ENCODE measurements around the gene XRCC4. TPM values are rescaled to one million over a fixed set of nuclear protein-coding genes. Genes with fewer than 3 reads are reported as not detected.
A peak's percentile ranks its signal among the peaks of the same experiment; 100 is the strongest.

XRCC4 gene
- total and polyA plus RNA-seq, 9 of the 15 experiments (the other 6 are each of a cell fraction or from before 2014, with no cell fraction given) = 13.6 to 61.6 (median 22.4) TPM

- TF ChIP-seq NCOA2 (IDR thresholded peaks at IDR 0.05; ENCODE audit: partially characterized antibody in 2 of 2) = no peak
- TF ChIP-seq E2F4 (CRISPR knock-in tag; IDR thresholded peaks at IDR 0.05; ENCODE audit: low read depth) = no peak
- 0 out of 2 replicates have a peak, but pooled peaks have one; percentile 29 for TF ChIP-seq ZBTB17 (CRISPR knock-in tag; IDR thresholded peaks at IDR 0.05)
- no peak for TF ChIP-seq HDAC3 (IDR thresholded peaks at IDR 0.05; ENCODE audit: borderline replicate concordance, partially characterized antibody)
- TF ChIP-seq NR4A1 (CRISPR knock-in tag; IDR thresholded peaks at IDR 0.05) = no peak
- TF ChIP-seq NR4A1 (tag; IDR thresholded peaks at IDR 0.05) = no peak
- TF ChIP-seq TGIF2 (CRISPR knock-in tag; IDR thresholded peaks at IDR 0.05) = no peak
- TF ChIP-seq ZC3H4 (CRISPR knock-in tag; IDR thresholded peaks at IDR 0.05; ENCODE audit: borderline replicate concordance) = no peak
- TF ChIP-seq U2AF2 (optimal IDR thresholded peaks at IDR 0.05; ENCODE audit: low read depth, low read length) = no peak
- no peak for TF ChIP-seq ZNF24 (IDR thresholded peaks at IDR 0.05)
- TF ChIP-seq OTX1 (CRISPR knock-in tag; IDR thresholded peaks at IDR 0.05) = 0 out of 2 replicates have a peak, but pooled peaks have one; percentile 48
- TF ChIP-seq ZNF121 (CRISPR knock-in tag; conservative IDR thresholded peaks at IDR 0.05) = no peak
- TF ChIP-seq XRCC3 (IDR thresholded peaks at IDR 0.05) = no peak
- no peak for TF ChIP-seq ZNF184 (CRISPR knock-in tag; IDR thresholded peaks at IDR 0.05)
- TF ChIP-seq, protein P1, sequence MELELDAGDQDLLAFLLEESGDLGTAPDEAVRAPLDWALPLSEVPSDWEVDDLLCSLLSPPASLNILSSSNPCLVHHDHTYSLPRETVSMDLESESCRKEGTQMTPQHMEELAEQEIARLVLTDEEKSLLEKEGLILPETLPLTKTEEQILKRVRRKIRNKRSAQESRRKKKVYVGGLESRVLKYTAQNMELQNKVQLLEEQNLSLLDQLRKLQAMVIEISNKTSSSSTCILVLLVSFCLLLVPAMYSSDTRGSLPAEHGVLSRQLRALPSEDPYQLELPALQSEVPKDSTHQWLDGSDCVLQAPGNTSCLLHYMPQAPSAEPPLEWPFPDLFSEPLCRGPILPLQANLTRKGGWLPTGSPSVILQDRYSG (tag; conservative IDR thresholded peaks at IDR 0.05; ENCODE audit: low read depth) = no peak
- TF ChIP-seq STAT5A (IDR thresholded peaks at IDR 0.05; ENCODE audit: borderline replicate concordance, low read length) = no peak
- TF ChIP-seq ZKSCAN1 (IDR thresholded peaks at IDR 0.05; ENCODE audit: low read depth, low read length) = no peak
- TF ChIP-seq TAF9B (IDR thresholded peaks at IDR 0.05; ENCODE audit: partially characterized antibody) = peak; percentile 32
- no peak for TF ChIP-seq TCF7 (IDR thresholded peaks at IDR 0.05; ENCODE audit: borderline replicate concordance)
- TF ChIP-seq, protein P2, sequence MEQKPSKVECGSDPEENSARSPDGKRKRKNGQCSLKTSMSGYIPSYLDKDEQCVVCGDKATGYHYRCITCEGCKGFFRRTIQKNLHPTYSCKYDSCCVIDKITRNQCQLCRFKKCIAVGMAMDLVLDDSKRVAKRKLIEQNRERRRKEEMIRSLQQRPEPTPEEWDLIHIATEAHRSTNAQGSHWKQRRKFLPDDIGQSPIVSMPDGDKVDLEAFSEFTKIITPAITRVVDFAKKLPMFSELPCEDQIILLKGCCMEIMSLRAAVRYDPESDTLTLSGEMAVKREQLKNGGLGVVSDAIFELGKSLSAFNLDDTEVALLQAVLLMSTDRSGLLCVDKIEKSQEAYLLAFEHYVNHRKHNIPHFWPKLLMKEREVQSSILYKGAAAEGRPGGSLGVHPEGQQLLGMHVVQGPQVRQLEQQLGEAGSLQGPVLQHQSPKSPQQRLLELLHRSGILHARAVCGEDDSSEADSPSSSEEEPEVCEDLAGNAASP (IDR thresholded peaks at IDR 0.05) = no peak
- no peak for TF ChIP-seq POU5F1 (IDR thresholded peaks at IDR 0.05; ENCODE audit: borderline replicate concordance, low read depth, low read length, partially characterized antibody)
- no peak for TF ChIP-seq PYGO2 (tag; IDR thresholded peaks at IDR 0.05)
- no peak for TF ChIP-seq STAG1 (CRISPR knock-in tag; IDR thresholded peaks at IDR 0.05; ENCODE audit: borderline replicate concordance)
- TF ChIP-seq ILF3 (IDR thresholded peaks at IDR 0.05; ENCODE audit: borderline replicate concordance) = no peak
- no peak for TF ChIP-seq ZC3H11A (IDR thresholded peaks at IDR 0.05; ENCODE audit: low read depth, low read length)
- TF ChIP-seq RBM22 (IDR thresholded peaks at IDR 0.05; ENCODE audit: low read depth, low read length, poor library complexity, severe bottlenecking) = no peak
- no peak for TF ChIP-seq GTF2A2 (tag; IDR thresholded peaks at IDR 0.05)
- TF ChIP-seq MEIS2 (IDR thresholded peaks at IDR 0.05; ENCODE audit: partially characterized antibody) = no peak
Measured at GRCh38 chr5:83077662-83078261, 415 bp downstream of the XRCC4 start (continued).
